Measurements from ENCODE around the gene RPS28. TPM values are rescaled to one million over a fixed set of nuclear protein-coding genes. Genes with fewer than 3 reads are reported as not detected.

Gene RPS28
- total RNA-seq, 2 experiments from 2014 or later, result 3,333 to 3,342 TPM

DNA sequence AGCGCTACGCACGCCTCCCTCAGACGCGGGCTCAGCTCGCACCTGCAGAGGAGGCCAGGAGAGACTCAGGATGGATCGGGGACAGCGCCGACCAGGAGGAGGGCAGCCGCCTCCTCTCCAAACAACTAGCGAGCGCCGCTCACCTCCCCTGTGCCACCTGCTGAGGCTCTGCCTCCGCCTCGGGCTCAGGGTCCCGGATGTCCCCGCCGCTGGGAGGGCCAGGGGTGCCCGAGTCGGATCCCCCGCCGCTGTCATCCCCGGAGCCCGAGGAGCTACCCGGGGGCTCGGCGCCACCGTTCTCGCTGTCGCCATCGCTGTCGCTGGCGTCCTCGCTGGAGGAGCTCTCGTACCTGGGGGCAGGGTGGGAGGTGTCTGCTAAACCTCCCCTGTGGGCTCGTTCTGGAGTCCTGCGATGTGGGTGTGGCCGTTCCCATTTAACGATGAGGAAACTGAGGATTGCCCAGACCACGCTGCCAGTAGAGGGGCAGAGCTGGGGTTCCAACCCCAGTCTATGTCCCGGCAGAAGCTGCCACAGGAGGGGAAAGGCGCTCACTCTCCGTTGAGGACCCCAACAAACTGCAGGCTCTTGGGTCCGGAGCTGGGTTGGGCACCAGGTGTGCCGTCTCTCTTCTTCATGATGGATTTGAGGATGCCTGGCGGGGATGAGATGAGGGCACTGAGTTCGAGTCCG, 12.6 kb downstream of the RPS28 start:
- intact Hi-C loops (cut with DNase I, micrococcal nuclease), result no loop called here
- H3K4me1 ChIP-seq (ENCODE audit: insufficient read depth, low read length), result peaks cover 20% of the 10 kb centered on the region
- no peak overlapping the region for H3K27ac ChIP-seq (ENCODE audit: low read depth in 1 of 2, low read length in 2 of 2)
- H3K27ac Mint-ChIP-seq, result no peak overlapping the region
- H3K4me3 Mint-ChIP-seq, result no peak overlapping the region
- H3K4me3 ChIP-seq (ENCODE audit: low read length), result no peak overlapping the region
- peaks cover 0 to 3% of the 10 kb centered on the region in 2 experiments for H3K9me3 ChIP-seq (ENCODE audit: control insufficient read depth in 1 of 2, insufficient read depth in 1 of 2, low read length in 2 of 2)
- ChIA-PET POLR2A (interaction anchor here (1.0 to 1.5 kb wide), 3 partner anchors 10 to 238 kb away, joined by 3 to 5 read pairs (median 3); partner anchors contain the start of gene RPS28), CTCF (no interaction called here)
- H3K4me1 Mint-ChIP-seq (ENCODE audit: low read depth), result peaks cover 5% of the 10 kb centered on the region
- H3K36me3 ChIP-seq (ENCODE audit: insufficient read depth, low read length), result no peaks in the 10 kb centered on the region
- ATAC-seq (ENCODE audit: poor library complexity), result no peak
- peaks cover 28% of the 10 kb centered on the region for H3K27me3 Mint-ChIP-seq
- H3K27me3 ChIP-seq (ENCODE audit: control insufficient read depth in 1 of 2, insufficient read depth in 2 of 2, low read length in 2 of 2), result peaks cover 19 to 26% of the 10 kb centered on the region in 2 experiments
- H3K36me3 Mint-ChIP-seq (ENCODE audit: low read depth), result no peaks in the 10 kb centered on the region
- H3K9me3 Mint-ChIP-seq, result no peaks in the 10 kb centered on the region
- TF ChIP-seq, protein P1, sequence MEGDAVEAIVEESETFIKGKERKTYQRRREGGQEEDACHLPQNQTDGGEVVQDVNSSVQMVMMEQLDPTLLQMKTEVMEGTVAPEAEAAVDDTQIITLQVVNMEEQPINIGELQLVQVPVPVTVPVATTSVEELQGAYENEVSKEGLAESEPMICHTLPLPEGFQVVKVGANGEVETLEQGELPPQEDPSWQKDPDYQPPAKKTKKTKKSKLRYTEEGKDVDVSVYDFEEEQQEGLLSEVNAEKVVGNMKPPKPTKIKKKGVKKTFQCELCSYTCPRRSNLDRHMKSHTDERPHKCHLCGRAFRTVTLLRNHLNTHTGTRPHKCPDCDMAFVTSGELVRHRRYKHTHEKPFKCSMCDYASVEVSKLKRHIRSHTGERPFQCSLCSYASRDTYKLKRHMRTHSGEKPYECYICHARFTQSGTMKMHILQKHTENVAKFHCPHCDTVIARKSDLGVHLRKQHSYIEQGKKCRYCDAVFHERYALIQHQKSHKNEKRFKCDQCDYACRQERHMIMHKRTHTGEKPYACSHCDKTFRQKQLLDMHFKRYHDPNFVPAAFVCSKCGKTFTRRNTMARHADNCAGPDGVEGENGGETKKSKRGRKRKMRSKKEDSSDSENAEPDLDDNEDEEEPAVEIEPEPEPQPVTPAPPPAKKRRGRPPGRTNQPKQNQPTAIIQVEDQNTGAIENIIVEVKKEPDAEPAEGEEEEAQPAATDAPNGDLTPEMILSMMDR (IDR thresholded peaks at IDR 0.05), result no peak
- no peak for DNase-seq

DNA sequence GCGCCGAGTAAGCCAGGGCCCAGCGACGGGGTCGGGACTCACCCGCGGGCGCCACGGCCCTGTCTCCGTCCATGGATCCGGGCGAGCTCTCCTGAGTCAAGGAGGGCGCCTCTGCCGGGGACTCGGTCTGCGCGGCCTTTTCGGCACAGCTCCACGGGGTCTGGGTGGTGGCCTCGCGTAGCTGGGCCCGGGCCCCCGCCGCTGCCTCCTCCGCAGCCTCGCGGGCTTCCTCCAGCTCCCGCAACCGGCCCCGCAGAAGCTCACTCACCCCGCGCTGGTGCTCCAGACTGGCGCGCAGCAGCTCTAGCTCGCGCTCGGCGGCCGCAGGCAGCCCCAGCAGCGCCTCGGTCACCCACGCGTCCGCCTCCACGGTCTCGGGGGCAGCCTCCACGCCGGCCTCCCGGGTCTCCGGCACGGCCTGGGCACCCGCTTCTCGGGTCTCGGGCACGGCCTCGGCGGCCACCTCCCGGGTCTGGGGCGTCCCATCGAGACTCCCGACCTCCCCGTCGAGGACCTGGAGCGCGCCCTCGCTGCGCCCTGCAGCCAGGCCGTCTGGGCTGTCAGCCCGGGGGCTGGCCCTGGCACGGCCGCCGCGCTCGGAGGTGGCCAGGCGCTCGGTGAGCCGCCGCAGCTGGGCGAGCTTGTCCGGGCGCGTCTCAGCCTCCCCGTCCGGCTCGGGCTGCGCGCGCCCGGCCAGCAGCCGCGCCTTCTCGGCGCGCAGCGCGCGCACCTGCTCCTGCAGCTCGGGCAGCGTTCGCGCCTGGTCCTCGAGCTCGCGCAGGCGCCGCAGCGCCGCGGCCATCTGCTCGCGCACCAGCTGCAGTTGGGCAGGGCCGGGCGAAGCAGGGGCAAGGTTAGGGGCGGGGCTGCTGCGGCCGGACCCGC, 13.4 kb downstream of the RPS28 start:
- H3K4me3 Mint-ChIP-seq, result no peak overlapping the region
- intact Hi-C loops (cut with DNase I, micrococcal nuclease), result no loop called here
- CTCF ChIA-PET, result no interaction called here
- no peak overlapping the region for H3K27ac Mint-ChIP-seq
- H3K4me1 Mint-ChIP-seq (ENCODE audit: low read depth), result peaks cover 5% of the 10 kb centered on the region
- Histone ChIP-seq H3K27ac (ENCODE audit: low read depth in 1 of 2, low read length in 2 of 2) (no peak overlapping the region), H3K27me3 (ENCODE audit: control insufficient read depth in 1 of 2, insufficient read depth in 2 of 2, low read length in 2 of 2) (peaks cover 19 to 26% of the 10 kb centered on the region in 2 experiments), H3K4me1 (ENCODE audit: insufficient read depth, low read length) (peaks cover 20% of the 10 kb centered on the region), H3K9me3 (ENCODE audit: control insufficient read depth in 1 of 2, insufficient read depth in 1 of 2, low read length in 2 of 2) (peaks cover 0 to 3% of the 10 kb centered on the region in 2 experiments), H3K36me3 (ENCODE audit: insufficient read depth, low read length) (no peaks in the 10 kb centered on the region), H3K4me3 (ENCODE audit: low read length) (no peak overlapping the region)
- H3K9me3 Mint-ChIP-seq, result no peaks in the 10 kb centered on the region
- H3K36me3 Mint-ChIP-seq (ENCODE audit: low read depth), result no peaks in the 10 kb centered on the region
- POLR2A ChIA-PET, result interaction anchor here (1.0 to 1.5 kb wide), 3 partner anchors 11 to 237 kb away, joined by 3 to 5 read pairs (median 3); partner anchors contain the start of gene RPS28
- DNase-seq, result peak in 1 of 14 experiments; percentile 50
- ATAC-seq (ENCODE audit: poor library complexity), result no peak
- TF ChIP-seq, protein P1 (IDR thresholded peaks at IDR 0.05), result no peak
- H3K27me3 Mint-ChIP-seq, result peaks cover 31% of the 10 kb centered on the region

DNA sequence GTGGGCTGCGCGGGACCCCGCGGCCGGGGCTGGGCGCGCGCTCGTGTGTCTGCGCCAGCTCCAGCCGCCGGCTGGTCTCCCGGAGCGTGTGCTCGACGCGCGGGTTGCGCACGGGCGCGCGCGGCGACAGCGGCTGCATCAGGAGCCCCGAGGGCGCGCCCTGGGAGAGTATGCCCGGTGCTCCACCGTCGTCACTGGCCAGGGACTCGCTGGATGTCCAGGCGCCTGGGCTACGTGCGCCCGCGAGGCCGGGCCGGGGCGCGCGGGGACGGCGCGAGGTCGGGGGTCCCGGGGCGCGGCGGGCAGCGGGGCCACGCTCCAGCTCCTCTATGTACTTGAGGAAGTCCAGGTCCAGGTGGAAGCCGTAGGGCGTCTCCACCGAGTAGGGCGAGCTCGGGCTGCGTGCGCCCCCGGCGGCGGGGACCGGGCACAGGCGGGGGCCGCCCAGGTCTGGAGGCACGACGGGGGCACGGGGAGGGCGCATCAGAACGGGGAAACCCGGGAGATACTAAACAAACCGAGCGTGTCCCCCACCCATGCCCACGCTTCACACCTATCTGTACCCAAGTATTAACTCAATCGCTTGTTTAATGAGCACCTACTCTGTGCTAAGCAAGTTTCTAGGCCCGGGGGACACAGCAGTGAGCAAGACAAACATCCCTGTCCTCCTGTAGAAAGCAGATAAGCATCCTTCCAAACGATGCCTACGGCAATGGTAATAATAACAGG, 14.2 kb downstream of the RPS28 start:
- no peaks in the 10 kb centered on the region for H3K9me3 Mint-ChIP-seq
- intact Hi-C loops (cut with DNase I, micrococcal nuclease), result no loop called here
- Histone ChIP-seq H3K4me3 (ENCODE audit: low read length) (no peak overlapping the region), H3K9me3 (ENCODE audit: control insufficient read depth in 1 of 2, insufficient read depth in 1 of 2, low read length in 2 of 2) (peaks cover 0 to 3% of the 10 kb centered on the region in 2 experiments), H3K27me3 (ENCODE audit: control insufficient read depth in 1 of 2, insufficient read depth in 2 of 2, low read length in 2 of 2) (peaks cover 19 to 26% of the 10 kb centered on the region in 2 experiments), H3K4me1 (ENCODE audit: insufficient read depth, low read length) (peaks cover 20% of the 10 kb centered on the region), H3K27ac (ENCODE audit: low read depth in 1 of 2, low read length in 2 of 2) (no peak overlapping the region), H3K36me3 (ENCODE audit: insufficient read depth, low read length) (no peaks in the 10 kb centered on the region)
- peak; percentile 66 for ATAC-seq (ENCODE audit: poor library complexity)
- peaks cover 5% of the 10 kb centered on the region for H3K4me1 Mint-ChIP-seq (ENCODE audit: low read depth)
- H3K36me3 Mint-ChIP-seq (ENCODE audit: low read depth), result no peaks in the 10 kb centered on the region
- no peak overlapping the region for H3K27ac Mint-ChIP-seq
- DNase-seq, result peak in 6 of 14 experiments; percentile 6 to 42 (median 28)
- peak overlapping the region; percentile 60 for H3K4me3 Mint-ChIP-seq
- peaks cover 34% of the 10 kb centered on the region for H3K27me3 Mint-ChIP-seq
- TF ChIP-seq, protein P1 (IDR thresholded peaks at IDR 0.05), result no peak
- POLR2A ChIA-PET, result no interaction called here
- CTCF ChIA-PET, result no interaction called here
